Chondrocyte (in vitro differentiated cells): ENCODE results near the gene FZD7. TPM values are rescaled to one million over a fixed set of nuclear protein-coding genes. Genes with fewer than 3 reads are reported as not detected.

Source experiments
- DNase-seq: peaks from one replicate; pipeline ENCODE4 v3.0.0; 2021; ENCODE audit warnings: mixed read lengths, low spot score
- H3K27ac Mint-ChIP-seq: one replicate; pipeline ENCODE4 v1.8.0; 2021; ENCODE audit warnings: mild to moderate bottlenecking, moderate library complexity, mixed read lengths; ENCODE audit not compliant: unreplicated experiment
- H3K27me3 Mint-ChIP-seq: 2 replicates; pipeline ENCODE4 v1.8.0; 2021; ENCODE audit warnings: low read depth, mixed read lengths
- H3K36me3 Mint-ChIP-seq: 2 replicates; pipeline ENCODE4 v1.8.0; 2021; ENCODE audit warnings: low read depth, mixed read lengths
- H3K4me1 Mint-ChIP-seq: 2 replicates; pipeline ENCODE4 v1.8.0; 2021; ENCODE audit warnings: low read depth, mild to moderate bottlenecking, mixed read lengths
- H3K4me3 Mint-ChIP-seq: one replicate; pipeline ENCODE4 v1.8.0; 2021; ENCODE audit warnings: mild to moderate bottlenecking, moderate library complexity, mixed read lengths; ENCODE audit not compliant: unreplicated experiment
- H3K9me3 Mint-ChIP-seq: 2 replicates; pipeline ENCODE4 v1.8.0; 2021; ENCODE audit warnings: low read depth, mixed read lengths
- CTCF ChIP-seq: fragments of 200-600 bp; sonication (generic); IDR thresholded peaks from 2 replicates; pipeline ENCODE4 v1.5.0; 2021; ENCODE audit warnings: antibody characterized with exemption, mild to moderate bottlenecking, moderate library complexity
- total RNA-seq: library from RNA; stranded (reverse); gene quantifications from 3 replicates; pipeline ENCODE4 v1.2.1, GENCODE V29; 2021

Gene FZD7
- total RNA-seq, 1 donor from 2014 or later = 63.1 TPM

GRCh38 chr2:202014318-202014717, 19.3 kb upstream of the FZD7 start:
- Mint-ChIP-seq H3K27me3 (no peaks in the 10 kb centered on the region), H3K36me3 (no peaks in the 10 kb centered on the region), H3K4me3 (no peak overlapping the region), H3K27ac (no peak overlapping the region), H3K9me3 (no peaks in the 10 kb centered on the region), H3K4me1 (peaks cover 26% of the 10 kb centered on the region)
- no peak for DNase-seq
- no peak for TF ChIP-seq CTCF

- Mint-ChIP-seq H3K4me1 (peaks cover 24% of the 10 kb centered on the region), H3K4me3 (no peak overlapping the region), H3K9me3 (no peaks in the 10 kb centered on the region), H3K27me3 (no peaks in the 10 kb centered on the region), H3K36me3 (no peaks in the 10 kb centered on the region), H3K27ac (no peak overlapping the region)
- DNase-seq = no peak
- TF ChIP-seq CTCF = no peak
These were observed 18.9 kb upstream of the FZD7 start for GRCh38 chr2:202014759-202015211.

GRCh38 chr2:202015471-202015870, 18.2 kb upstream of the FZD7 start:
- no peak for DNase-seq
- Mint-ChIP-seq H3K27ac (no peak overlapping the region), H3K36me3 (no peaks in the 10 kb centered on the region), H3K4me1 (peaks cover 29% of the 10 kb centered on the region), H3K4me3 (no peak overlapping the region), H3K9me3 (no peaks in the 10 kb centered on the region), H3K27me3 (no peaks in the 10 kb centered on the region)
- no peak for TF ChIP-seq CTCF

GRCh38 chr2:202016579-202017227, 17.0 kb upstream of the FZD7 start:
- Mint-ChIP-seq H3K27me3 (no peaks in the 10 kb centered on the region), H3K27ac (no peak overlapping the region), H3K9me3 (no peaks in the 10 kb centered on the region), H3K36me3 (no peaks in the 10 kb centered on the region), H3K4me3 (no peak overlapping the region), H3K4me1 (peaks cover 29% of the 10 kb centered on the region)
- TF ChIP-seq CTCF = no peak
- DNase-seq = no peak

- no peak for TF ChIP-seq CTCF
These were observed 15.7 kb upstream of the FZD7 start for GRCh38 chr2:202017940-202018339.

More at GRCh38 chr2:202017940-202018339, 15.7 kb upstream of the FZD7 start:
- H3K27ac Mint-ChIP-seq = no peak overlapping the region
- H3K4me3 Mint-ChIP-seq = no peak overlapping the region
- H3K9me3 Mint-ChIP-seq = no peaks in the 10 kb centered on the region
- H3K4me1 Mint-ChIP-seq = peaks cover 29% of the 10 kb centered on the region
- no peak for DNase-seq
- H3K36me3 Mint-ChIP-seq = no peaks in the 10 kb centered on the region
- no peaks in the 10 kb centered on the region for H3K27me3 Mint-ChIP-seq
